Stimulated activated CD4-positive, alpha-beta T cell treated with anti-CD3 and anti-CD28 coated beads, Interleukin-12 subunit alpha, Interleukin-12 subunit beta, amount 100 ng/mL, for 4 hours (primary cell): Measurements from ENCODE around the gene TSFM.

Source experiments
- DNase-seq: peaks from one replicate; pipeline ENCODE4 v3.0.0-alpha.2; 2020

Gene TSFM

GRCh38 chr12:57837864-57838562 lies 55.4 kb downstream of the TSFM start:
- DNase-seq, result no peak

- DNase-seq, result no peak
Observed at GRCh38 chr12:57838594-57839302, 56.2 kb downstream of the TSFM start.

- DNase-seq, result no peak
Observed at GRCh38 chr12:57839996-57840395, 57.4 kb downstream of the TSFM start.

GRCh38 chr12:57840726-57841125 lies 58.1 kb downstream of the TSFM start:
- DNase-seq, result no peak

GRCh38 chr12:57841445-57841844 lies 58.9 kb downstream of the TSFM start:
- DNase-seq, result no peak

GRCh38 chr12:57842342-57843294 lies 60.0 kb downstream of the TSFM start:
- no peak for DNase-seq

- DNase-seq, result no peak
Observed at GRCh38 chr12:57844709-57845477, 62.3 kb downstream of the TSFM start.

- DNase-seq, result peak; percentile 62
Observed at GRCh38 chr12:57845478-57846284, 63.1 kb downstream of the TSFM start.

- DNase-seq, result no peak
Observed at GRCh38 chr12:57846285-57846576, 63.6 kb downstream of the TSFM start.

- DNase-seq, result peak; percentile 86
Observed at GRCh38 chr12:57846577-57847319, 64.2 kb downstream of the TSFM start, which contains the start of gene CTDSP2. Gene CTDSP2, minus strand, starts transcription at chr12:57846729. Its CDS starts 294 bp downstream, at chr12:57846435.
